Umbilical cord (tissue), 2 donors: Measurements from ENCODE around the gene FOLR3. TPM values are rescaled to one million over a fixed set of nuclear protein-coding genes. Genes with fewer than 3 reads are reported as not detected.
"Not testable (repeated sequence)": the region's sequence is repeated elsewhere in the genome, so short reads cannot be mapped to it uniquely, and the experiment has no call there.

ENCODE experiments used
- DNase-seq: peaks from one replicate; pipeline ENCODE4 v3.0.0-alpha.2; 2015; ENCODE audit warnings: low spot score
- total RNA-seq: library from RNA; depleted of rRNA; stranded (reverse); fragments of >200 nt; gene quantifications from one replicate; pipeline ENCODE4 v1.2.3, GENCODE V29; 2014; ENCODE audit warnings: low replicate concordance; ENCODE audit not compliant: insufficient read depth

Gene FOLR3
- total RNA-seq, 1 donor from 2014 or later, result not detected

DNA sequence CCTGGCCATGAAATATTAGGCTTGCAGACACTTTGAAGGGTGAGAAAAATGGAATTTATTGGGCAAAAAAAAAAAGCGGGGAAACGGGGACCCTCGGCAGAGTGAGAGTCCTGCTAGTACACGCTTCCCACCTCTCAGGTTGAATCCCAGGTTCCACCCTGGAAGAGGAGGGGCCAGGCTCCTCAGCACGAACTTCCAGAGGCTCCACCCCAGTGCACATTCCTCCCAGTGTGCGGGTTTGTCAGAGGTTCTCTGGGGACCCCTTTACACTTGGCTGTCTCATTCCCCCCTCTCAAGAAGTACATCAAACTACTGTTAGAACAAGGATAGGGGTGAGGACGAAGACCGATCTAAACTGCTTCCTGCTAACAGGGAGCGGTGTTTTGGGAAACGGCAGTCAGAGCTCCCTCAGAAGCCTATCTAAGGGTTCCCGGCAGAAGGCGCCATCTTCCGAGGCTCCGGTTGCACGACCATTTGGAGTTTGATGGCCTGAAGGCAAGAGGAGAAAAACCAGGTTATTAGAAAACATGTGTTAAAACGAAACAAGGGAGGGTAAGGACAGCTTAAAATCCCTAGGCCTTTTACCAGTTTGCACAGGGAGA is 27.5 kb downstream of the FOLR3 start:
- DNase-seq, result no peak

DNA sequence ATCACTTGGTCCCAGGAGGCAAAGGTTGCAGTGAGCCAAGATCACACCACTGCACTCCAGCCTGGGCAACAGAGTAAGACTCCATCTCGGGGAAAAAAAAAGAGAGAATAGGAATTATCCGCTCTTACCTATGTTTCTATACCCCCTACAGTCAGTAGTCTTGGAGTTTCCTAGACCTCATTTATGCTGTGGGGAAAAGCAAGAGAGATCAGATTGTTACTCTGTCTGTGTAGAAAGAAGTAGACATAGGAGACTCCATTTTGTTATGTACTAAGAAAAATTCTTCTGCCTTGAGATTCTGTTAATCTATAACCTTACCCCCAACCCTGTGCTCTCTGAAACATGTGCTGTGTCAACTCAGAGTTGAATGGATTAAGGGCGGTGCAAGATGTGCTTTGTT is 28.7 kb downstream of the FOLR3 start:
- not testable (repeated sequence) for DNase-seq

DNA sequence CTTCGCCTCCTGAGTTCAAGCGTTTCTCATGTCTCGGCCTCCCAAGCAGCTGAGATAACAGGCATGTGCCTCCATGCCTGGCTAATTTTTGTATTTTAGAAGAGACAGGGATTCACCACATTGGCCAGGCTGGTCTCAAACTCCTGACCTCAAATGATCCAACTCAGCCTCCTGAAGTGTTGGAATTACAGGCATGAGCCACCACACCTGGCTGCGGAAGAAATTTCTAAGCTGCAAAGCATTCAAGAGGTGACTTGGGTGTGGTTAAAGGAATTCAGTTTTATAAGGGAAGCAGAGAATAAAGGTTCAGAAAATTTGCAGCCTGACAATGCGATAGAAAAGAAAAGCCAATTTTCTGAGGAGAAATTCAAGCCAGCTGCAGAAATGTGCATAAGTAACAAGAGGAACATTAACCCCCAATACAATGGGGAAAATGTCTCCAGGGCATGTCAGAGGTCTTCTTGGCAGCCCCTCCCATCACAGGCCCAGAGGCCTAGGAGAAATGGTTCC is 33.6 kb downstream of the FOLR3 start:
- DNase-seq, result not testable (repeated sequence)

DNA sequence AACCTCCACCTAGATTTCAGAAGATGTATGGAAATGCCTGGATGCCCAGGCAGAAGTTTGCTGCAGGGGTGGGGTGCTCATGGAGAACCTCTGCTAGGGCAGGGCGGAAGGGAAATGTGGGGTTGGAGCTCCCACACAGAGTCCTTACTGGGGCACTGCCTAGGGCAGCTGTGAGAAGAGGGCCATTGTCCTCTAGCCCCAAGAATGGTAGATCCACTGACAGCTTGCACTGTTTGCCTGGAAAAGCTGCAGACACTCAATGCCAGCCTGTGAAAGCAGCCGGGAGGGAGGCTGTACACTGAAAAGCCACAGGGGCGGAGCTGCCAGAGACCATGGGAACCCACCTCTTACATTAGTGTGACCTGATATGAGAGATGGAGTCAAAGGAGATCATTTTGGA is 34.2 kb downstream of the FOLR3 start:
- DNase-seq, result not testable (repeated sequence)

DNA sequence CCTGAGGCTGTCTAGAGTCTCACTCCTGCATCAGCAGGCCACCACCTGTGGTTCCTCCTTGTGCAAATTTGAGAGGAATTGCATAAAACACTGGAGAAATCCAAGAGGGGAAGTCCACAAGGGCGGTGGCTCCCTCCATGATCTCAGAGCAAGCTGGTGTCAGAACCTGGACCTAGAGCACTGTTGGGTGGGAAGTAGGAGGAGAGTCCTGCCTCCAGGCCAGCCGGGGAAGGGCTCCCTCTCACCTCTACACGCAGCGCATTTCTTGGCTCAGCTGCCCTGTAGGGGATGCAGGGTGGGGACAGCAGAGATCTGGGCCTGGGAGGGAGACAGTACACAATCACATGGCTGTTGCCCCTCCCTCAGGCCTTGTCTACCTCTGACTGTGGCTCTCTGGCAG is 36.5 kb downstream of the FOLR3 start:
- not testable (repeated sequence) for DNase-seq

DNA sequence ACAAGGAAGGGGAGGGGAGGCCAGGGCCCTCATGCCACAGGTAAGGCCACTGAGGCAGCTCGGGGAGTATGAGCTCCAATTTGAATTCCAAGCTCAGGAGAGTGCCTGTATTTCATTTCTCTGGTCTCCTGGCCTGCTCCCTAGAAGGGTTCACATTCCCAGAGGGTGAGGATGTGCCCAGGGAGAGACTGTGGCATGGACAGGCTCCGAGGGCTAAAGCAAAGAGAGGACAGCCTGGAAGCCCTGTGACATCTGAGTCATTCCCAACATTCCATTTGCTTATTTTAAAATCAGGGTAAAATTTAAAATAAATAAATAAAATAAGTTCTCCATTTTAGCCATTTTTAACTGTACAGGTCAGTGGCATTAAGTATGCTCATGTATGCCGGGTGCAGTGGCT is 37.8 kb downstream of the FOLR3 start:
- no peak for DNase-seq

DNA sequence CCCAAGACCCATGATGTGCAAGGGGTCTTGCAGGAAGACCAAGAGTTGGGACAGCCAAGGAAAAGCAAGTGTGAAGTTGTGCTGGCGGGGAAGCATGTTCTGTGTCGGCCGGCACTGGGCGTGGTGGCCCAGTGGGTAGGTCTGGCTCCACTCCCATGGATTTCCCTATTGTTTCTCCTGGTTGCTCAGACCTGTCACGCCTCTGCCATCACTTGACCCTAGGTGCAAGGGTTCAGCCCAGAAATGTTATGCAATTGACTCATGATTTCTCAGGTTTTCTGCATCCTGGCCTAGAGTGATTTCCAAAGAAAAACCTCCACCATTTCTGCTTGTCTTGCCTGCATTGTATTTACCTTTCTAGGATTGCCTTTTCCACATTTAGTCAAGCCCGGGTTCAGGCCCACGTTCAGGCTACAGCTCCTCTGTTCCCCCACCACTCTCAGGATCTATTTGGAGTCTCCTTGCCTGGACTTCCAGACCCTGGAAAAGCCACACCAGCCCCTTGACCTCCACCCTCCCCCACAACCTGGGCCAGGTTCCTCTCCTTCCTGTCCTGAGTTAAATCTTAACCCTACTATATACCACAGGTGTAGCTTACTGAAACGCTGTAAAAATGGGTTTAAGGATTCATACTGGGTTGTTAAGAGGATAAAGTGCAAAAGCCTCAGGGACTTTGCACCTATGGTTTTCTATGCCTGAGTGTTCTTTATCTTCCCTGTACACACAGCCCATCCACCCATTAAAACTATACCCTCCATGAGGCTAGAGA is 39.0 kb downstream of the FOLR3 start:
- no peak for DNase-seq

DNA sequence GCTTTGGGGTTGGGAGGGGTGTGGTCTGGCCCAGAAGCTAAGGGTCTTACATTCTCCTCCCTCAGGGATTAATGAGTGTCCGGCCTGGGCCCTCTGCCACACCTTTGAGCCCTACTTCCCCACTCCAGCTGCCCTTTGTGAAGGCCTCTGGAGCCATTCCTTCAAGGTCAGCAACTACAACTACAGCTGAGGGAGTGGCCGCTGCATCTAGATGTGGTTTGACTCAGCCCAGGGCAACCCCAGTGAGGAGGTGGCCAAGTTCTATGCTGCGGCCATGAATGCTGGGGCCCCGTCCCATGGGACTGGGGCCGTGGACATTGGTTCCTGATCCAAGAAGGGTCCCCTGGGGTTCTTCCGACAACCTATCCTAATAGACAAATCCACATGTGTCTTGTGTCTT is 42.1 kb downstream of the FOLR3 start:
- DNase-seq, result no peak

DNA sequence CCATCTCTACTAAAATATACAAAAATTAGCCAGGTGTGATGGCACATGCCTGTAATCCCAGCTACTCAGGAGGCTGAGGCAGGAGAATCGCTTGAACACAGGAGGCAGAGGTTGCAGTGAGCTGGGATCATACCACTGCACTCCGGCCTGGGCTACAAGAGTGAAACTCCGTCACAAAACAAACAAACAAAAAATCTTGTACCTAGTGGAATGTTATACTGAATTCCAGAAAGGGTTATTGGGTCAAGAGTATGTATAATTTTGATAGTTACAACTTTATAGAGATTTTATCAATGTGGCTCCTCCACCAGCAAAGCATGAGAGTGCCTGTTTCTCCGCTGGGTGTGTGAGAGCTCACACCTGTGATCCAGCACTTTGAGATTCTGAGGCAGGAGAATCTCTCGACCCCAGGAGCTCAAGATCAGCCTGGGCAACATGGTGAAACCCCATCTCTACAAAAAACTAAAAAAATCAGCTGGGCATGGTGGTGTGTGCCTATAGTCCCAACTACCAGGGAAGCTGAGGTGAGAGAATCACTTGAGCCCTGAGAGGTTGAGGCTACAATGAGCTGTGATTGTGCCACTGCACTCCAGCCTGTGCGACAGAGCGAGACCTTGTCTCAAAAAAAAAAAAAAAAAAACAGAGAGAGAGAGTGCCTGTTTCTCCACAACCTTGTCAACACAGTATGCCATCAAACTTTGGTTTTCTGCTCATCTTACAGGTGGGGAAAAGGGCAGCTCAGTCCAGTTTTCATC is 43.7 kb downstream of the FOLR3 start:
- DNase-seq, result no peak

DNA sequence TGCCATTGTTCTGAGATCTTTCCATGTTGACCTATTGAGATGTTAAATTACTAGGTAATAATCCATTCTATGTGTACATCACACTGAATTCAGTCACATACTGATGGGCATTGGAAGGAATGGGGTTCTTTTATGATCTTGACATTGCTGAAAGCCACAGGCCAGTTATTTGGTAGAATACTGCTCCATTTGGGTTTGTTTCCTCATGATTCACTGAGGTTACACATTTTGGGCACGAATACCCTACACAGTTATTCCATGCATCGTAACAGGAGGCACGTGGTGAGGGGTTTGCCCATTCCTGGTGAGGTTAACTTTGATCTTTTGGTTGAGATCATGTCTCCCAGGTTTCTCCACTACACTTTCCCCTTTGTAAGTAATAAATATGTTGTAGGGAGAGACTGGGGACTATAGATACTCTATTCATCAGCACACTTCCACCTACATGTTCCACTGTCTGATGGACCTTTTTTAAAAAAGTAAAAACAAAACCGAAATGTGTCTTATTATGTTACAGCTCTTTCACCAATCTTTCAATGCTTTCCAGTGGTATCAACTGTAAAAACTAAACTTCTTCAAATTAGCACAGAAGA is 44.4 kb downstream of the FOLR3 start:
- DNase-seq, result no peak

DNA sequence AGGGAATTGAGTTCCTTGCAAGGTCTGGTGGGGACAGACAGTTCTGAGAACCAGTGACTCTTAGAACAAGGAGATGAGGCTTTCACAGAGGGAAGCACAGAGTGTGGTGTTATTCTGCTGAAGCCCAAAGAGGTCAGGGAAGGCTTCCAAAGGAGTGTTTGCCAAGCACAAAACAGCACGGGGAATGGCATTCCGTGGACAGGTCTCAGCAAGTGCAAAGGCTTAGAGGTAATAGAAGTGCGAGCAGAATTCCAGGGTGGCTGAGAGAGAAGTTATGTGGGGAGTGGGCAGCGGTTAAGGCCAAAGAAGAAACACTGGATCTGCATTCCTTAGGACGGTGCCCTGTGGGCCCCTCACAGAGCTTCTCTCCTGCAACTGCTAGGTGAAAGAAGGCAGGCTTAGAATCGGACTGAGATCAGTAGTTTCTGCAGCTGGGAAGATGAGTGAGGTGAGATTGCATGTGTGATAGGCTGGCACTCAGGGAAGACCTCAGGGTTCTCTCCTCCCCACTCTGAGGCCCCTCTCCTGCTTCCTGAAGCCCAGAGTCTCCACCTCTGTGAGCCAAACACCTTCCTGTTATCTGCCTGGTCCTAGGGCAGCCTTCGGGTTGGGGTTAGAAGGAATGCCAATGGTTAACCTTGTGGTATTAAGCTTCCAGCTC is 45.5 kb downstream of the FOLR3 start:
- DNase-seq, result peak; percentile 20

DNA sequence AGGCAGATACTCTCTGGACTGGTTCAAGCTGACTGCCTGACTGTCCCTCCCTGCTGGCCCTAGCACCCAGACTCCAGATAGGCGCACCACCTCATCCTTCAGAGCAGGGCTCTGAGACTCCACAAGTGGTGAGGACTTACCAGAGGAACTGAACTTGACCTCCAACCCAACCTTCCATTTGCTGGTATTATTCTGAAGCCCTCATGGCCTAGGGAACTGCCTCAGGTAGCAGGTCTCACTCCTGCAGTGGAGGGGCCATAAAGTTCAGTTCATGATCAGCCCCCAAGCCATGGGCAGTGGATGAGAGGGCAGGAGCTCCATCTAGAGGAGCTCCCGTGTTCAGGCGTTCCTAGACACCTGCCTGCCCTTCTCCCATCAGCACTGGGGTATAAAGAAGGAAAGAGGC is 46.0 kb downstream of the FOLR3 start:
- DNase-seq, result not testable (repeated sequence)

DNA sequence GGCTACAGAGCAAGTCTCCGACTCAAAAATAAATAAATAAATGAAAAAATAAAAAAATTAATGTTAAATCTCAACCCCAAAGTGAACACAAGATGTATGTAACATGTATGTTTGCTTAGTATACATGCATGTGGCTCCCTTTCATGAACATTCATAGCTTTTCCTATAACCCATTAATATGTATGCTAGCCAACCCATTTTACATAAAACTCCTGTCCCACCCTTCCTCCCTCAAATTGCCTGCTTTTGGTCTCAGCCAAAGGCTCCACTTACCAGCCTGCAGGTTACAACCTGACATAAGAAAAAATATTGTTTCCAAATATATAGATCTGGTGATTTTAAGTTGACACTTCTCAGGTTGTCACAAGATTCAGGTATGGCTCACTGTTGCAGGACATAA is 52.7 kb downstream of the FOLR3 start:
- DNase-seq, result no peak

Other genes with a start within 250 kb of the FOLR3 start
- gene XNDC1N, start 207.1 kb upstream of the FOLR3 start, total RNA-seq, result 35.6 TPM
- gene RNF121, start 206.7 kb upstream of the FOLR3 start, total RNA-seq, result 30.1 TPM
- 6.0 TPM for gene IL18BP, start 136.8 kb upstream of the FOLR3 start, total RNA-seq
- gene NUMA1, start 55.2 kb upstream of the FOLR3 start, total RNA-seq, result 145 TPM
- gene LRRC51, start 54.9 kb upstream of the FOLR3 start, total RNA-seq, result 1.4 TPM
- gene LAMTOR1, start 32.4 kb upstream of the FOLR3 start, total RNA-seq, result 57.1 TPM
- gene TOMT, start 29.8 kb upstream of the FOLR3 start, total RNA-seq, result not detected
- 2.2 TPM for gene ANAPC15, start 23.0 kb upstream of the FOLR3 start, total RNA-seq
- 5.1 TPM for gene FOLR1, start 56.4 kb downstream of the FOLR3 start, total RNA-seq
- gene FOLR2, start 81.1 kb downstream of the FOLR3 start, total RNA-seq, result 29.9 TPM
- gene INPPL1, start 89.0 kb downstream of the FOLR3 start, total RNA-seq, result 34.4 TPM
- gene PHOX2A, start 108.5 kb downstream of the FOLR3 start, total RNA-seq, result 1.2 TPM